ENCODE measurements around the gene ZNF346. TPM values are rescaled to one million over a fixed set of nuclear protein-coding genes. Genes with fewer than 3 reads are reported as not detected.
A peak's percentile ranks its signal among the peaks of the same experiment; 100 is the strongest.

The ZNF346 gene
- total and polyA plus RNA-seq, 2 of the 13 experiments (the other 11 are each of a cell fraction or from before 2014, with no cell fraction given): 8.6 to 19.4 TPM

GRCh38 chr5:177097016-177097985 lies 74.8 kb downstream of the ZNF346 start:
- peaks cover 98% of the 10 kb centered on the region for H3K4me1 ChIP-seq (ENCODE audit: insufficient read depth, low read length)
- DNase-seq (ENCODE audit: low spot score) (no peak), FAIRE-seq (no peak), ATAC-seq (peak; percentile 35)
- WGBS (ENCODE audit: low lambda C conversion rate): 63% methylated on average over 20 of the region's 30 CpGs
- TSS peak; percentile 9 for BruUV-seq (replicated peaks)
- no peak overlapping the region for H2AFZ ChIP-seq (ENCODE audit: low read length)
- POLR2A ChIA-PET: interaction anchor here (0.7 to 6.0 kb wide), 5 partner anchors 9 to 26 kb away, joined by 4 to 231 read pairs (median 6); partner anchors contain the start of gene FGFR4
- peak overlapping the region; percentile 54 for H3K27ac ChIP-seq (ENCODE audit: extremely low read length, insufficient read depth, low read length)
- no peak overlapping the region for H3K9ac ChIP-seq (ENCODE audit: insufficient read depth, low read depth, low read length)
- no peaks in the 10 kb centered on the region for H3K27me3 ChIP-seq (ENCODE audit: control insufficient read depth in 1 of 2, insufficient read depth in 2 of 2, low read length in 2 of 2)
- peaks cover 5% of the 10 kb centered on the region for H4K20me1 ChIP-seq (ENCODE audit: insufficient read depth, low read length)
- CTCF ChIA-PET (ENCODE audit: low intra/inter-chr PET ratio, low total read pairs): no interaction called here
- peak overlapping the region; percentile 16; the same call in 1 of the 2 replicates for H3K4me2 ChIP-seq (ENCODE audit: low read depth, low read length)
- peaks cover 13 to 32% of the 10 kb centered on the region in 2 experiments for H3K36me3 ChIP-seq (replicated peaks in 1 of 2; ENCODE audit: control insufficient read depth in 1 of 2, insufficient read depth in 2 of 2, low read length in 2 of 2)
- intact Hi-C loops (cut with micrococcal nuclease; ENCODE audit: unreplicated experiment): no loop called here
- no peak overlapping the region for H3K4me3 ChIP-seq (replicated peaks in 1 of 3; ENCODE audit: insufficient read depth in 1 of 3, low read depth in 2 of 3, low read length in 3 of 3)
- H3K79me2 ChIP-seq (ENCODE audit: insufficient read depth, low read length): no peaks in the 10 kb centered on the region
- no peaks in the 10 kb centered on the region for H3K9me3 ChIP-seq (ENCODE audit: low read length)
- in situ Hi-C loops (cut with HindIII; ENCODE audit: extremely low pct_ligation_motif_present, low pct_unique_long_range_greater_than_20kb): no loop called here
- TF ChIP-seq ATF1 (CRISPR knock-in tag; IDR thresholded peaks at IDR 0.05) (no peak), ZFP82 (CRISPR knock-in tag; IDR thresholded peaks at IDR 0.05; ENCODE audit: borderline replicate concordance) (no peak), ZNF841 (CRISPR knock-in tag; IDR thresholded peaks at IDR 0.05; ENCODE audit: borderline replicate concordance) (no peak), ZBTB4 (CRISPR knock-in tag; IDR thresholded peaks at IDR 0.05; ENCODE audit: borderline replicate concordance) (peak; percentile 95), STAG1 (CRISPR knock-in tag; IDR thresholded peaks at IDR 0.05) (no peak), AFF4 (CRISPR knock-in tag; IDR thresholded peaks at IDR 0.05) (no peak), FUBP1 (CRISPR knock-in tag; IDR thresholded peaks at IDR 0.05; ENCODE audit: borderline replicate concordance) (no peak), HIC2 (CRISPR knock-in tag; IDR thresholded peaks at IDR 0.05; ENCODE audit: low read depth) (peak; percentile 74), SRSF1 (optimal IDR thresholded peaks at IDR 0.05; ENCODE audit: low read depth, low read length) (no peak)
- TF ChIP-seq, protein P1, sequence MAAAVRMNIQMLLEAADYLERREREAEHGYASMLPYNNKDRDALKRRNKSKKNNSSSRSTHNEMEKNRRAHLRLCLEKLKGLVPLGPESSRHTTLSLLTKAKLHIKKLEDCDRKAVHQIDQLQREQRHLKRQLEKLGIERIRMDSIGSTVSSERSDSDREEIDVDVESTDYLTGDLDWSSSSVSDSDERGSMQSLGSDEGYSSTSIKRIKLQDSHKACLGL (CRISPR knock-in tag; IDR thresholded peaks at IDR 0.05): no peak; the same call in 1 of the 2 replicates
